ENCODE data around the gene USP8. TPM values are rescaled to one million over a fixed set of nuclear protein-coding genes. Genes with fewer than 3 reads are reported as not detected.

USP8 gene
- total RNA-seq, 1 donor from 2014 or later: 43.7 TPM

- peaks cover 3% of the 10 kb centered on the region for H3K4me1 Mint-ChIP-seq (ENCODE audit: low read depth)
- no peak for DNase-seq (ENCODE audit: low spot score)
- H3K4me3 Mint-ChIP-seq (ENCODE audit: unreplicated experiment): no peak overlapping the region
- H3K36me3 Mint-ChIP-seq (ENCODE audit: low read depth): peaks cover 13% of the 10 kb centered on the region
- H3K9me3 Mint-ChIP-seq (ENCODE audit: low read depth): no peaks in the 10 kb centered on the region
- no peak for TF ChIP-seq CTCF (IDR thresholded peaks at IDR 0.05)
- H3K27ac Mint-ChIP-seq (ENCODE audit: unreplicated experiment): no peak overlapping the region
- no peaks in the 10 kb centered on the region for H3K27me3 Mint-ChIP-seq (ENCODE audit: low read depth)
Observed at GRCh38 chr15:50552238-50552637, 128.0 kb downstream of the USP8 start.

GRCh38 chr15:50556642-50557371 is 132.6 kb downstream of the USP8 start:
- Mint-ChIP-seq H3K9me3 (ENCODE audit: low read depth) (no peaks in the 10 kb centered on the region), H3K4me1 (ENCODE audit: low read depth) (no peaks in the 10 kb centered on the region), H3K36me3 (ENCODE audit: low read depth) (peaks cover 18% of the 10 kb centered on the region), H3K27me3 (ENCODE audit: low read depth) (no peaks in the 10 kb centered on the region), H3K27ac (ENCODE audit: unreplicated experiment) (no peak overlapping the region), H3K4me3 (ENCODE audit: unreplicated experiment) (no peak overlapping the region)
- no peak for TF ChIP-seq CTCF (IDR thresholded peaks at IDR 0.05)
- DNase-seq (ENCODE audit: low spot score): no peak

GRCh38 chr15:50558012-50558411 is 133.8 kb downstream of the USP8 start:
- no peak overlapping the region for H3K27ac Mint-ChIP-seq (ENCODE audit: unreplicated experiment)
- H3K27me3 Mint-ChIP-seq (ENCODE audit: low read depth): no peaks in the 10 kb centered on the region
- DNase-seq (ENCODE audit: low spot score): no peak
- no peak for TF ChIP-seq CTCF (IDR thresholded peaks at IDR 0.05)
- no peaks in the 10 kb centered on the region for H3K9me3 Mint-ChIP-seq (ENCODE audit: low read depth)
- no peak overlapping the region for H3K4me3 Mint-ChIP-seq (ENCODE audit: unreplicated experiment)
- no peaks in the 10 kb centered on the region for H3K4me1 Mint-ChIP-seq (ENCODE audit: low read depth)
- peaks cover 22% of the 10 kb centered on the region for H3K36me3 Mint-ChIP-seq (ENCODE audit: low read depth)

- TF ChIP-seq CTCF (IDR thresholded peaks at IDR 0.05): no peak
- no peaks in the 10 kb centered on the region for H3K27me3 Mint-ChIP-seq (ENCODE audit: low read depth)
- peaks cover 21% of the 10 kb centered on the region for H3K36me3 Mint-ChIP-seq (ENCODE audit: low read depth)
- no peak overlapping the region for H3K4me3 Mint-ChIP-seq (ENCODE audit: unreplicated experiment)
- no peak for DNase-seq (ENCODE audit: low spot score)
- no peaks in the 10 kb centered on the region for H3K9me3 Mint-ChIP-seq (ENCODE audit: low read depth)
- no peak overlapping the region for H3K27ac Mint-ChIP-seq (ENCODE audit: unreplicated experiment)
- peaks cover 3% of the 10 kb centered on the region for H3K4me1 Mint-ChIP-seq (ENCODE audit: low read depth)
Observed at GRCh38 chr15:50562735-50563640, 138.8 kb downstream of the USP8 start.

GRCh38 chr15:50563756-50564155 is 139.6 kb downstream of the USP8 start:
- Mint-ChIP-seq H3K27ac (ENCODE audit: unreplicated experiment) (no peak overlapping the region), H3K9me3 (ENCODE audit: low read depth) (no peaks in the 10 kb centered on the region), H3K36me3 (ENCODE audit: low read depth) (peaks cover 25% of the 10 kb centered on the region), H3K4me3 (ENCODE audit: unreplicated experiment) (no peak overlapping the region), H3K27me3 (ENCODE audit: low read depth) (no peaks in the 10 kb centered on the region), H3K4me1 (ENCODE audit: low read depth) (peaks cover 3% of the 10 kb centered on the region)
- DNase-seq (ENCODE audit: low spot score): no peak
- no peak for TF ChIP-seq CTCF (IDR thresholded peaks at IDR 0.05)
